ENCODE measurements around the gene TMTC2.

Gene TMTC2
- long read RNA-seq, donor 1, full-length matches to known transcripts = 6 of 33 reads
- long read RNA-seq, donor 1, partial matches to known transcripts = 27 of 33 reads
- long read RNA-seq, donor 1, other reads (novel, unspliced or antisense) = 0 of 33 reads
- long read RNA-seq, donor 2, partial matches to known transcripts = 8 of 10 reads
- long read RNA-seq, donor 2, other reads (novel, unspliced or antisense) = 0 of 10 reads
- long read RNA-seq, donor 3, full-length matches to known transcripts = 2 of 7 reads
- long read RNA-seq, donor 3, partial matches to known transcripts = 5 of 7 reads
- long read RNA-seq, donor 3, other reads (novel, unspliced or antisense) = 0 of 7 reads
- long read RNA-seq, donor 4, full-length matches to known transcripts = 4 of 20 reads
- long read RNA-seq, donor 4, partial matches to known transcripts = 16 of 20 reads
- long read RNA-seq, donor 4, other reads (novel, unspliced or antisense) = 0 of 20 reads
- long read RNA-seq, donor 5, full-length matches to known transcripts = 4 of 28 reads
- long read RNA-seq, donor 5, partial matches to known transcripts = 24 of 28 reads
- long read RNA-seq, donor 5, other reads (novel, unspliced or antisense) = 0 of 28 reads
- long read RNA-seq, donor 6, partial matches to known transcripts = 7 of 8 reads
- long read RNA-seq, donor 6, other reads (novel, unspliced or antisense) = 0 of 8 reads
- long read RNA-seq, donor 7, full-length matches to known transcripts = 5 of 40 reads
- long read RNA-seq, donor 7, partial matches to known transcripts = 35 of 40 reads
- long read RNA-seq, donor 7, other reads (novel, unspliced or antisense) = 0 of 40 reads
- long read RNA-seq, donor 8, full-length matches to known transcripts = 4 of 4 reads
- long read RNA-seq, donor 8, partial matches to known transcripts = 0 of 4 reads
- long read RNA-seq, donor 8, other reads (novel, unspliced or antisense) = 0 of 4 reads

DNA sequence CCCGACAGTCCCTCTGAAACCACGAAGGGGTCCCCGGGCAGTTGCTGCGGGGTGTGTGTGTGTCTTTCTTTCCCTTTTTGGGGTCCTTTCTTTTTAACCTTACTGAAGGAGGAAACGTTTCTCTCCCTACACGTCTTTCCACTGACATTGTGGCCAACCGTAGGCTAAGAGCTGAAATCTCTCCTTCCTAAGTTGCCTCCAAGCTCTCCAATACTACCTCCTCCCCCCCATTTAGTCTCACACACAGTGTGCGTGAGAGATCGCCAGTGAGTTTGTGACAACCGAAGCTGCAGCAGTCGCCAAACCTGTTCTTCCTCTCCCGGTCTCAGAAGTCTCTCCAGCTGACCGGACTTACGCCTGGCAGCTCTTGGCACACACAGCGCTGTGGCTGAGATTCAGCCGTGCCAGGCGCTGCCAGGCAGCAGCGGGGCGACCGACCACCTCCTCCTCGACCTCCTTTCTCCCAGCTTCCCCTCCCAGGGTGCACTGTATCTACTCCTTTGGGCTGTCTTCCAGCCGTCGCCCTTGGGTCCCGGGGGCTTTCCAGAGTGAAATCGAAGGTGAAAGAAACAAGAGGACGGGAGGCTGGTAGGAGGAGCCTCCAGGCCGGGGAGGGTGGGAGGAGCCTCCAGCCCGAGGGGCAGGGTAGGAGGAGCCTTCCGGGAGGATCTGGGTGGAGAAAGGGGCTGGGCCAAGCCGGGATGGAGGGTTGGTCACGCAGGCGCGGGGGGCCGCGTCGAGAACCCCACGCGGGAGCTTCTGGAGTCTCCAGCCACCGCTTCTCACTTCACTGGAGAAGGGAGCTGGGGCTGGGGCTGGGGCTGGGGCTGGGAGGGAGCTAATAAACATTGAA lies at the start of gene TMTC2:
TSS of gene TMTC2 (plus strand) at position 739 of the 853 bp plus-strand sequence.
- DNase-seq = peak; percentile 98

DNA sequence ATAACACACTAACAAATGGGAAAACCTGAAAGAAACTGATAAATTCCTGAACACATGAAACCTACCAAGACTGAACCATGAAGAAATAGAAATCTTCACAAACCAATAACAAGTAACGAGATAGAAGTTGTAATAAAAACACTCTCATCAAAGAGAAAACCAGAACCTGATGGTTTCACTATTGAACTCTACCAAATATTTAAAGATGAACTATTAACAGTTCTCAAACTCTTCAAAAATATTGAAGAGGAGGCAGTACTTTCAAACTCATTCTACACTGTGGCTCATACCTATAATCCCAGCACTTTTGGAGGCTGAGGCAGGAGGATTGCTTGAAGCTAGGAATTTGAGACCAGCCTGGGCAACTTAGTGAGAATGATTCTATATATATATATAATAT lies 48.4 kb upstream of the TMTC2 start:
- DNase-seq = no peak

DNA sequence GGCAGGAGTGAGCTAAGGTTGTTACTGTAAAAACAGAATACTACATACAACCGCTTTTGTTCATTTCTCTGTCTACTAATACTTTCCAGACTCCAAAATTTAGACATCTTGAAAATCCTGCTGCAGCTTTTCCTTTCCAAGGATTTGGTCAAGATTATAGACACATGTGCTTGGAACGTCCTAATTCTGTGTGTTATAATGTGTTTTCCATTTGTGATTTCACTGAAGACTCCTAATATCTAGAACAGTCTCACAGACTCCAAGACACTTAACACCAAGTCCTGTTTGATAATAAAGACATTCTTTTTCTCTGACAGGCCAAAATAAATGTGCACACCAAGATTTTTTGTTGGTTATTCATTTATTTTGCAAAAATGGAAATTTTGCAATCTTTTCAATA lies 41.8 kb upstream of the TMTC2 start:
- DNase-seq = no peak

DNA sequence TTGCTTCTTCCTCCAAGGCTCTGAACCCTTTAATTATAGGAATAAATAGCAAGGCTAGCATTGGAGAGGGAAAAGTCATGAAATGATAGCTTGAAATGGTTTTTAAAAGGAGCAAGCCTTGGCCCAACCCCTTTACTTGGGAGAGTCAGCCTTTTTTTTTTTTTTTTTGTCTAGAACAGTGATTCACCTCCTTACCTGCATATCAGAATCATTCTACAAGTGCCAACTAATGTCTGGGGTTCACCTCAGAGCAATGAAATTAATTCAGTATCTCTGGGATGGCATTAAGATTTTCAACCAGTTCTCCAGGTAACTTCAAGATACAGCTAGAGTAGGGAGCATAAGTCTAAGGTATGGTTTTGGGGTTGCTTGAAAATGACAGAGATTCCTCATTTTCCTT lies 41.3 kb upstream of the TMTC2 start:
- no peak for DNase-seq

DNA sequence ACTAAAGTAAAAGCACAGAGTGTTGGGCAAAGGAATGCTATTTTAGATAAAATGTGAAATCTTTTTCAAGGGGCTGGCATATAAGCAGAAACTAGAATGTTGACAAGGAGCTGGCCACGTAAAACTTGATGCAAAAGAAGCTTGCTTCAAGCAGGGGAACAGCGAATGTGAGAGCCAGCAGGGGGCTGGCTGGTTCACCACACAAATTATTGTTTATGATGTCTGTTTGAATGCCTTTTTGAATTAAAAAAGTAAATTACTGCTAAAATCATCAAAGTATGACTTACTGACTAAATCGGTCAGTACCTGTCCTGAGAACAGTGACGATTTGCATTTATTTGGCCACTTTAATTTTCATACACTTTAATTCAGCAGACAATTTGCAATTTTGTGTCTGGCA lies 38.9 kb upstream of the TMTC2 start:
- no peak for DNase-seq

DNA sequence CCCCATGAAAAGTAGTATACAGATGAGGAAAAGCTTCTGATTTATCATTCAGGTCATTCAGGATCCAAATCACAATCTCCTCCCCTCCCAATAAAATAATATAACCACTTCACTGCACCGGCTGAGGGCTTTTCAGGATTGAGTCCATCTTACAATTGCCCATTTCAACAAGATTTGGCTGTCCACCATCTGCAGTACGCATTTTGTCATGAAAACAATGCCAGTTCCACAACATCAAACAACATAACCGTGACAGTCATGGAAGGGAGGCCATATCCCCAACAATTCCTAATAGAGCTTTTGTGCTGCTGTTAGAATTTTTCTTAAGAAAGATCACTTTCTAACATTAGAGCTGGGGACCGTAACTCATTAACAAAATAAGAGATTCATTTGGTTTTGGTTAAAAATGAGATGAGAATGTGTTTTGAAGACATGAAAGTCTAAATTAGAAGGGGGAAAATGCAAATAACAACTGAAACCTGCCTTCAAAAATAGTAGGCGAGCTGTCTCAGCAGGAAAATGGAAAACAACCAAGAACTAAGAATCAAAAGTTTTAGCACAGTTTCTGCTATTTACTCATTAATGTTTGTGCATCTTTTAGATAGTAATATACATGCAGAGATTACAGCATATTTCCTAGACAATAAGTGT lies 38.3 kb upstream of the TMTC2 start:
- DNase-seq = no peak

DNA sequence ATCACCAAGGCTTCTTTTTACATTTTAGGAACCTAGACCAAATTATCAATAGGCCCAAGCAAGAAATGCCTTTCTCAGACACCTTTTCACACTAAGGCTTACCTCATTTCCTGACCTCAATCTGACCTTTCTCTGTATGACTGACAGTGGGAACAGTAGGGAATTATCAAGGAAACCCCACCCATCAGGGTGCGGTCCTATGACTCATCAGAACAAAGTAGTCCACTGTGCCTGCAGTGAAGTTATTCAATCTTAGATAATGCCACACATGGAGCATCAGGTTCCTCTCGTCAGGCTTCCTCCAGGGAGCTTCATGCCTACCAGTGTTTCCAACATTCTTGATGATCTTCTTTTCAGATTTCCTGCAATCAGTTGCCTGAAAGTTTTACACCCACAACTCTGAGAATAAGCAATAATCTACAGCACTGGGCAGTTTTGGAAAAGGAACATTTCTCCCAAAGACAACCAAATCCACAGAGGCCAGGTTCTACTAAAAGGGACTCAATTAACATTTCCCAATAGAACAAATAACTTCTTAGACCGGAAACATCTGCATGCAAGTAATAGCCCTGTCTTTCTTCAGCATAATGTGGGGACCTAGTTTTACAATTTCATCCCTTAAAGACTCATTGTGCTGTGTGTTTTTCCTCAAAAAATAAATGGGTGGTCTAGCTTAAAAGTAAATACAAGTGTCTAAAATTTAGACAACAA lies 35.9 kb upstream of the TMTC2 start:
- no peak for DNase-seq

DNA sequence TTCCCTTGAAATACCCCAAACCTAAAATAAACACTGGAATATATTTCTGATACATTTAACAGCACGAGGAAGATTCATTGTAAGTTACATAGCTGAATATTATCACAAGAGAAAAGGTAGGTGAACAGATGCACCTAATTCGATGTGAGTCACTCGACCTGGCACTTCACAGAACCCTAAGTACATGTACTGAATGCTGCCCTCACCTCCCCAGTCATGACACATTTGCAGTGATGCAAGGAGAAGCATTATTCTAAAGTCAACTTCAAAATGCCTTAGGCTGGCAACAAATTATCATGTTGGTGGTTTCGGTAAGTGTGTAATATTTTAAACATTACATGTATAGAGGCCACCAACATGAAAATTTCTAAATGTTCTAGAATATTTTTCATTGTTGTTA lies 35.2 kb upstream of the TMTC2 start:
- DNase-seq = no peak

DNA sequence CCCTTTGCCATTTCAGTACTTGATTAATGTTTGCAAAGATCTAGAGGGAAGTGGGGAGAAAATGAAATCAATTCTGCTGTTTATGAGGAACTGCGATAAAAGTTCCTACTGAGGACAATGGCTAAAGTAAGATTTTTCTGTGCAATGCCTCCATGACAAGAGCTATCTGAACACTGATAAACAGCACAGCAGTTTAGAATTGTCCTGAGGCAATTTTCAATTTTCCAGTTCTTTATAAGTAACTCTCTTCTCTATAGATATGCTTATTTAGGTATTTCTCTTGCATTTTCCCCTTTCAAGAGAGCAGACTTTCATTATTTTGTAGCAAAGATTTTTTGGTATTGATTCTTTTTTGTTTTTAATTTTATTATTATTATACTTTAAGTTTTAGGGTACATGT lies 34.6 kb upstream of the TMTC2 start:
- DNase-seq = no peak

DNA sequence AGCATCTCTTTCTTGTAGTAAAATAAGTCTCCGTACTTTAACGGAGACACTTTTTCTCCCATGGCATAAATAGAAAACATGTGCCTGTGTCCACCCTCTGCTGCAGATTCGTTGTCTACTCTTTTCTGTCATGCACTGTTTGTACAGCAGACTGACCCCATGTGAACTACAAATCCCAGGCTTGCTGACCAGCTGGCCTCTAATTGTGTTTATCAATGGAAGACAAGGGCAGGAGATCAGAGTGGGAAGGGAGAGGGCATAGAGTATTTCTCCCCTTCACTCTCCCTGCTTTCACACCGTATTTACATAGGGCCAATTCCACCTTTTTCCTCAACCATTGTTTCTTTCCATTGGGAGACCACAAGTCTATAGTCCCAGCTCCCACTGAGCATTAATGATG lies 31.0 kb upstream of the TMTC2 start:
- DNase-seq = no peak

DNA sequence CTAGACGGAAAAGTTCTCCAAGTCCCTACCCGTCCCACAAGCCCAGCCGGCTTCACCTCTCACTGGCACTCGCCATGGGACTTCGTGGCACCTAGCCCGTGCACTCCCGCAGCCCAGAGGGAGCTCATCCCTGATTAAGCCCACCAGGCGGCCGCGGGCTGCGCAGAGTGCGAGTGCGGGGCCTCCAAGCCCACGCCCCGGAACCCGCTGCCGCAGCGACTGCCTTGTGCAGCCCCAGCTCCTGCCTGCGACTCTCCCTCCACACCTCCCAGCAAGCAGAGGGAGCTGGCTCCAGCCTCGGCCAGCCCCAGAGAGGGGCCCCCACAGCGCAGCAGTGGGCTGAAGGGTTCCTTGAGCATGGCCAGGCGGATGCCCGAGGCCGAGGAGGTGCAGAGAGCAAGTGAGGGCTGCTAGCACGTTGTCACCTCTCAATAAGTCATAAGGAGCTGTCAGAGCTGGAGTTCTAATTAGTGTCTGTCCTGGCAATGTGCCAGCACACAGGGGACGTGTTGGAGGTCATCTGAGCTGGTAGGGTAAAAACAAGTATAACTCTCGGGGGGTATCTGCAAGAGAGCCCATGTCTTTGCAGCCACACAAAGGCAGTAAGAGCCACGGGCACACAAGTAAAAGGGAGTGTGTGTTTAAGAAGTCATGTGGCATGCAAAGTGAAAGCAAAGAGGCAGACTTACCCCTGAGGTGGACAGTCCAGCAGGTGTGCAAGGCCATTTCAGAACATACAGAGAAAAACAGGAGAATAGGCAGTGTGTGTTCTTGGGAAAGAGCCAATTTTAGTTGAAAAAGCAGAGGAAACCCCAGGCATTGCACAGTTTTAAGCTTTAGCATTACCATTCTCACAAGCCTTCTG lies 27.1 kb upstream of the TMTC2 start:
- no peak for DNase-seq

DNA sequence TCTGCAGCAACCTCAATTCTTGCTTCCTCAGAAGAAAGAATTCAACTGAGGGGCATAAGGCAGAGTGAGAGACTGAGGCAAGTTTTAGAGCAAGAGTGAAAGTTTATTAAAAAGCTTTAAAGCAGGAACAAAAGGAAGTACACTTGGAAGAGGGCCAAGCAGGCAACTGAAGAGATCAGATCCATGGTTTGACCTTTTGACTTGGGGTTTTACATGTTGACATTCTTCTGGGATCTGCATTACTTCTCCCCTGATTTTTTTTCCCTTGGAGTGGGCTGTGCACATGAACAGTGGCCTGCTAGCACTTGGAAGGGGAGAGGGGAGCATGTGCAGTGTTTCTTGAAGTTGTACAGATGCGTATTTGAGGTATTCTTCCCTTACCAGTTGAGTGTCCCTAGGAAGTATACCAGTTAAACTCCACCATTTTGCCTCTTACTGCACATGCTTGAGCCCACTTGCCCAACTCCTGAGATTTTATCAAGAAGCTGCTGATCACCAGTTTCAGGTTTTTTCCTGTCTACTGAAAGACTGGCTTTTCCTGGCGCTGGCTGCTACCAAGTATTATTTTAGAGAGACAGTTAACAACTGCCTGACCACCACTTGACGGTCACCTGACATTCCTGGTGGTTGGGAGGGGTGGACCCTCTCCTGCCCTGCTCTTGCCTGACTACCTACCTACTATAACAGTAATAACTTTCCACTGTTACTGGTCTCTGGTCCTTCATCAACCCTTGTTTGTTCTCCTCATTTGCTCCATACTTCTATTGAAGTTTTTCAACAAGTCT lies 26.0 kb upstream of the TMTC2 start:
- DNase-seq = no peak

DNA sequence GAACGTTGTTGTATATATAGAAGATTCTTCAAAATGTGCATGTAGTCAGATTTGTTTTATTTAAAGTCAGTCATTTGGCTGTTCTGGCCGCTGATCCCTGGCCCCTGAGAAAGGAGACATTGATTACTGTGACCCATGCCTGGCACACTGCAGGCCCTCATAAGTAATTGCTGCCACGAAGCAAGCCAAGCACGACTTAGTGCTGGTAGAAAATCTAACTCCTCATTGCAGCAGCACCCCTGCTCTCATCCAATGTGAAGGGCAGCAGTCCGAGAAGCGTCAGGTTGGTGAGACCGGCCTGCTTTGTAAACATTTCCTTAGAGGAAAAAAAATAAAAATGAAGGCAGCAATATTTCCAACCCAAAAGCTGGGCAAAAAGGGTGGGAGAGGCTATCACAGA lies 22.8 kb upstream of the TMTC2 start:
- no peak for DNase-seq

DNA sequence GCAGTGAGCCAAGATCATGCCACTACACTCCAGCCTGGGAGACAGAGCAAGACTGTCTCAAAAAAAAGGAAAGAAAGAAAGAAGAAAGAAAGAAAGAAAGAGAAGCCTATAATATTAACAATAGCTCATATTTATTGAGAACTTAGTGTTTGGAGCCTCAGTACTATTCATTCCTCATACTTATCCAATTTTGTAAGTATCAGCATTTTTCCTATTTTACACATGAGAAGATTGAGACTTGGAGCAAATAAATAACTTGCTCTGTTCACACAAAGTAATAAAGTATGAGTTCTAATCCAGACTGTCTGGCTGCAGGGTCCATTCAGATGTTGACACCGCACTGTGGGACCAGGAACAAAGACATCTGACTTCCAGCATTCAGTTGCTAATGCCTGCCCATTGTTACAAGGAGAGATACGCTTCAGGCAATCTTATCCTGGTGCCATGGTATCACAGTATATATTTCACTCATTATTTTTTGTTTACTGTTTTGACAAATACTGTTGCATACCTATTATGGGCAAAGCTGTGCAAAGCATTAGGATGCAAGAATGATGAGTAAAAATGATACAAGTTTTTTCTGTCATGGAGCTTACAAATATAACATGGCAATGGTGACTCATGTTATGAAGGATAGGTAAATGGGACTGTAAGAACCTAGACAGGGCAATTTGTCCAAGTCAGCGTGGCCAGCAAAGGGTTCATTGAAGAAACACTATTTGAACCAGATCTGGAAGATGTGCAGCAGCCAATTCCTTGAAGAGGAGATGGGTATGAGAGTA lies 21.4 kb upstream of the TMTC2 start:
- DNase-seq = no peak

DNA sequence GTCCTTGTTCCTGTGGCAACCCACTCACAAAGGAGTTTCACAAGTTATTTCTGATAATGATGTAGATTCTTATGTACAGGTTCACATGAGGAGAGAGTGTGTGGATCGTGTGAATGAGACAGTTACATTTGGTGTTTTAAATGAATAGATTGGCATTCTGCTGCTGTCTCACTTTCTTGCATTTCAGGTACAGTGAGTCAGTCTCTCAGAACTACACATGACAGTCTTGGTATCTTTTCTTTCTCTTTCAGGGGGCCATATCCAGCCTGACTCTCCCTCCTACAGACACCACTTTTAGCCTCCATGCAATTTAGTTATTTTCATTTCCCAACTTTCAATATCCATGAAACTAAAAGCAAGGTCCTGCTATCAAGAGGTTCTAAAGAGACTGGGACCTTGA lies 19.9 kb upstream of the TMTC2 start:
- no peak for DNase-seq

DNA sequence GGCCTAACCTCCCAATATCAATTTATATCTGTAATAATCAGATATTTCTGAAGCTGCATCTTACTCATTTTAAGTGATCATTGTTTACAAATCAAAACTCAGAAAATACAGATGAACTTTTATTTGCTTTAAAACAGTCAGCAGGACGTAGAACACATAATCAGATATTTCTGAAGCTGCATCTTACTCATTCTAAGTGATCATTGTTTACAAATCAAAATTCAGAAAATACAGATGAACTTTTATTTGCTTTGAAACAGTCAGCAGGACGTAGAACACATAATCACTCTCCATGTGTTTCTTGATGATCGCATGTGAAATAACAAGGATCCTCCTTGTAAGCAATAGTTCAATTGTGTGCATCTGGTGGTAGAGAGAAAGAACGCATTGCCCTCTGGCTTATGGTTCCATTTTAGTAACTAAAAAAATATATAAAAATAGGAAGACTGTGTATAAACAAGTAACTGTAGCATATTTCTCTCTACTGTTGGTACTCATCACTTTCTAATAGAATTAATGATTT lies 15.0 kb upstream of the TMTC2 start:
- no peak for DNase-seq

DNA sequence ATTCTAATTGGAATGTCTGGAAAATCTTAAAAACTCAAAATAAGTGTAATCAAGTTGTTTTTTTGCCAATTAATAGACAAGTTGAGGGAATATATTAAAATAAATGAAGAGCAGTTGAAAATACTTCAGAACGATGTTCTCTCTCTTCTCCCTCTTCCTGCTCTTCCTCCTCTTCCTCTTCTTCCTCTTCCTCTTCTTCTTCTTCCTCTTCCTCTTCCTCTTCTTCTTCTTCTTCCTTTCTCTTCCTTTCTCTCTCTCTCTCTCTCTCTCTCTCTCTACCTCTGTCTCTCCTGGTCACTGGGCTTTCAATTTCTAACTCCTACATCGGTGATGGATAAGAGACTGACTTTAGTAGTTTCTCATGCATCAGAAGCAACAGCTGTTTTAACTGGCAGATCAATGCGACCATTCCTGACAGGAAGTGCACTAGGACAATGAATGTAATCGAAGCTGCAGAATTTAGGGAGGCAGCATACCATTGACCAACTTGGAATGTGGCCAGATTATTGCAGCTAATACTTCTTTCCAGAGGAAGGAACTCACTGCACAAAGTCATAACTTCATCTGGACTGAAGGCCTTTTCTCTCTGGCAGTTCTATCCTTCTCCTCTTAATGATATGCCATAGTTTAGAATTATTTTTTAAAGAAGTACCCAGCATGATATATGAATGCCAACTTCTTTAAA lies 13.8 kb upstream of the TMTC2 start:
- DNase-seq = no peak

DNA sequence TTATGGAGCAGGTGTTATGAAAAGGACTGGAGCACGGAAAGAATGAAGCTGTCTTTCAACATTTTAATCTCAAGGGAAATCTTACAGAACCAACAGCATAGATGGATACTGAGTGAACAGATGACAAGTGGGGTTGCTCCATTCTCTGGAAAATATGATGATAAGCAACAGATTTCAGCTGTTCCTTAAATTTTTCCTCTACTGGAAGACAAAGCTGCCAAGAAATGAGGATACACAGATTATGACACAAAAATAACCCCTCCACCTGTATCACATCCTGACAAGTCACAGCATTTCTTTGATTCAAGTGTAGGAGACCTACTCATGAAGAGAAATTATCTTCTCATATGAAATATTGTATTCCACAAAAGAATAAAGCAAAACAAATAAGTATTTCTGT lies 13.0 kb upstream of the TMTC2 start:
- DNase-seq = no peak
